ENCODE data around the gene MVB12B.

MVB12B gene

GRCh38 chr9:126439402-126439765, 112.8 kb downstream of the MVB12B start:
- Histone ChIP-seq H3K4me3 (replicated peaks; ENCODE audit: low read depth, low read length) (no peak overlapping the region), H3K36me3 (ENCODE audit: control insufficient read depth, insufficient read depth, low read length) (no peaks in the 10 kb centered on the region), H3K27me3 (replicated peaks; ENCODE audit: control insufficient read depth, insufficient read depth, low read length) (no peaks in the 10 kb centered on the region)
- no peak for TF ChIP-seq CTCF (IDR thresholded peaks at IDR 0.05; ENCODE audit: insufficient read depth, low read length, poor library complexity, severe bottlenecking)
- DNase-seq (ENCODE audit: extremely low read depth, insufficient read length) = no peak

GRCh38 chr9:126439883-126440653, 113.4 kb downstream of the MVB12B start:
- no peak for DNase-seq (ENCODE audit: extremely low read depth, insufficient read length)
- Histone ChIP-seq H3K27me3 (replicated peaks; ENCODE audit: control insufficient read depth, insufficient read depth, low read length) (no peaks in the 10 kb centered on the region), H3K4me3 (replicated peaks; ENCODE audit: low read depth, low read length) (no peak overlapping the region), H3K36me3 (ENCODE audit: control insufficient read depth, insufficient read depth, low read length) (no peaks in the 10 kb centered on the region)
- no peak for TF ChIP-seq CTCF (IDR thresholded peaks at IDR 0.05; ENCODE audit: insufficient read depth, low read length, poor library complexity, severe bottlenecking)

GRCh38 chr9:126440940-126441339, 114.3 kb downstream of the MVB12B start:
- DNase-seq (ENCODE audit: extremely low read depth, insufficient read length) = no peak
- Histone ChIP-seq H3K27me3 (replicated peaks; ENCODE audit: control insufficient read depth, insufficient read depth, low read length) (no peaks in the 10 kb centered on the region), H3K36me3 (ENCODE audit: control insufficient read depth, insufficient read depth, low read length) (no peaks in the 10 kb centered on the region), H3K4me3 (replicated peaks; ENCODE audit: low read depth, low read length) (no peak overlapping the region)
- no peak for TF ChIP-seq CTCF (IDR thresholded peaks at IDR 0.05; ENCODE audit: insufficient read depth, low read length, poor library complexity, severe bottlenecking)

- no peak overlapping the region for H3K4me3 ChIP-seq (replicated peaks; ENCODE audit: low read depth, low read length)
- DNase-seq (ENCODE audit: extremely low read depth, insufficient read length) = no peak
- no peaks in the 10 kb centered on the region for H3K27me3 ChIP-seq (replicated peaks; ENCODE audit: control insufficient read depth, insufficient read depth, low read length)
- no peaks in the 10 kb centered on the region for H3K36me3 ChIP-seq (ENCODE audit: control insufficient read depth, insufficient read depth, low read length)
- TF ChIP-seq CTCF (IDR thresholded peaks at IDR 0.05; ENCODE audit: insufficient read depth, low read length, poor library complexity, severe bottlenecking) = no peak
These were observed 116.0 kb downstream of the MVB12B start for GRCh38 chr9:126442636-126443035.

GRCh38 chr9:126443144-126443543, 116.5 kb downstream of the MVB12B start:
- Histone ChIP-seq H3K27me3 (replicated peaks; ENCODE audit: control insufficient read depth, insufficient read depth, low read length) (no peaks in the 10 kb centered on the region), H3K36me3 (ENCODE audit: control insufficient read depth, insufficient read depth, low read length) (no peaks in the 10 kb centered on the region), H3K4me3 (replicated peaks; ENCODE audit: low read depth, low read length) (no peak overlapping the region)
- no peak for DNase-seq (ENCODE audit: extremely low read depth, insufficient read length)
- no peak for TF ChIP-seq CTCF (IDR thresholded peaks at IDR 0.05; ENCODE audit: insufficient read depth, low read length, poor library complexity, severe bottlenecking)

- Histone ChIP-seq H3K36me3 (ENCODE audit: control insufficient read depth, insufficient read depth, low read length) (no peaks in the 10 kb centered on the region), H3K27me3 (replicated peaks; ENCODE audit: control insufficient read depth, insufficient read depth, low read length) (no peaks in the 10 kb centered on the region), H3K4me3 (replicated peaks; ENCODE audit: low read depth, low read length) (no peak overlapping the region)
- DNase-seq (ENCODE audit: extremely low read depth, insufficient read length) = no peak
- TF ChIP-seq CTCF (IDR thresholded peaks at IDR 0.05; ENCODE audit: insufficient read depth, low read length, poor library complexity, severe bottlenecking) = no peak
These were observed 121.5 kb downstream of the MVB12B start for GRCh38 chr9:126448136-126448535.
